ENCODE measurements around the gene APOL5. TPM values are rescaled to one million over a fixed set of nuclear protein-coding genes. Genes with fewer than 3 reads are reported as not detected.

APOL5 gene
- total RNA-seq, 2 experiments from 2014 or later: not detected

DNA sequence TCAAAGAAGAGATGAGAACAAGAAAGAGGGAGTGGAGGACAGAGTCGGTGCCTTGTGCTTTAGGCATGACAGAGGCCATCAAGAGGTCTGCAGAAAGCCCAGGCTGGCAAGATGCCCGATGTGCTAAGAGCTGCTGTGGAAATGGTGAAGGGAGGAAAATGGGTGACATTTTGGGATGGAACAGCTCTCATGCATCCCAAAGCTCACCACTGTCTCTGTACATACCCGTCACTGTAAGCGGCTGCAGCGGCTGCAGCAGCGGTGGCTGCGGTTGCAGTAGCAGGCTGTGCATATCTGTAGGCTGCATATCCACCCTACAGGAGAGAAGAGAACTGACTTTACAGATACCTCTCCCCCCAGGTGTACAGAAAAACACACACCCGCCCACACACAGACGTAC, 28.6 kb downstream of the APOL5 start:
- no peaks in the 10 kb centered on the region for H3K9me3 Mint-ChIP-seq
- no peak overlapping the region for H3K4me3 Mint-ChIP-seq
- H3K36me3 Mint-ChIP-seq: no peaks in the 10 kb centered on the region
- H3K4me1 Mint-ChIP-seq: no peaks in the 10 kb centered on the region
- no peak overlapping the region for H3K27ac Mint-ChIP-seq
- no peak for DNase-seq
- H3K27me3 Mint-ChIP-seq: no peaks in the 10 kb centered on the region

DNA sequence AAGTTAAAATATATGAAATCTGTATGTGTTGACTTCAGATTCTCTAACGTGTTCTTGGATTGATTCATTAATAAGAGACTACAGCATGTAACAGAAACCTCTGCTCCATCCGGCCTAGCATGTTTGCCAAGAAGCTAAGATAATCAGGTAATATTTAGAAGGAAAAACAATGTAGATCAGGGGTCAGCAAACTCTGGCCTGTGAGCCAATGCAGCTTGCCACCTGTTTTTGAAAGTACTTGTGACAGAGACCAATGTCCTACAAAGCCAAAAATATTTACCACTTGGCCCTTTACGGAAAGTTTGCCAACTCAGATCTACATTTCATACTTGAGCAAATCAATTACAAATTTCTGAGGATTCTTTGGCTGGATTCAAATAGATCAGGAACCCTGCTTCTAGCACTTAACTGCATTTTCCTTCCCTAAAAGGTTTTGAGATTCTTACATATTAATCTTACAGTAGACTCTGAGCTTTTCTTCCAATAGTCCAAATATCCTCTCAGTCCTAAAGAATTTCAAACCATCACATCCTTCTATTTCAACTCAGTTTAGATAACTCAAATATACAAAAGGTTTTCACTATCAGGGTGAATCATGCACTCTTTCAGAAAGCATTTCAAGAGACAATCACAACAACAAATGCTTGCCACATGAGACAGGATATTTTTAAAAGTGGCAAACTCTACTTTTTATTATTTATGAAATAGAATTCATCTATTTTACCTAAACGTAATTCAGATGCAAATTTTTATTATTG, 29.5 kb downstream of the APOL5 start:
- Mint-ChIP-seq H3K36me3 (no peaks in the 10 kb centered on the region), H3K9me3 (no peaks in the 10 kb centered on the region), H3K27ac (no peak overlapping the region), H3K4me3 (no peak overlapping the region), H3K27me3 (no peaks in the 10 kb centered on the region), H3K4me1 (no peaks in the 10 kb centered on the region)
- DNase-seq: no peak

- H3K36me3 Mint-ChIP-seq: no peaks in the 10 kb centered on the region
- no peak for DNase-seq
- no peak overlapping the region for H3K27ac Mint-ChIP-seq
- peaks cover 4% of the 10 kb centered on the region for H3K4me1 Mint-ChIP-seq
- H3K4me3 Mint-ChIP-seq: no peak overlapping the region
- H3K9me3 Mint-ChIP-seq: no peaks in the 10 kb centered on the region
- H3K27me3 Mint-ChIP-seq: no peaks in the 10 kb centered on the region
Measured at GRCh38 chr22:35749808-35750207, 32.1 kb downstream of the APOL5 start.

GRCh38 chr22:35752006-35752862, 34.6 kb downstream of the APOL5 start:
- Mint-ChIP-seq H3K27ac (no peak overlapping the region), H3K9me3 (no peaks in the 10 kb centered on the region), H3K27me3 (no peaks in the 10 kb centered on the region)

GRCh38 chr22:35752863-35753189, 35.2 kb downstream of the APOL5 start:
- no peak for DNase-seq
- no peaks in the 10 kb centered on the region for H3K27me3 Mint-ChIP-seq
- no peak overlapping the region for H3K27ac Mint-ChIP-seq
- H3K4me1 Mint-ChIP-seq: peaks cover 7% of the 10 kb centered on the region
- no peaks in the 10 kb centered on the region for H3K36me3 Mint-ChIP-seq
- no peak overlapping the region for H3K4me3 Mint-ChIP-seq
- H3K9me3 Mint-ChIP-seq: no peaks in the 10 kb centered on the region

More at GRCh38 chr22:35752006-35752862, 34.6 kb downstream of the APOL5 start:
- Mint-ChIP-seq H3K36me3 (no peaks in the 10 kb centered on the region), H3K4me1 (peaks cover 7% of the 10 kb centered on the region), H3K4me3 (no peak overlapping the region)
- no peak for DNase-seq

- Mint-ChIP-seq H3K4me1 (peaks cover 10% of the 10 kb centered on the region), H3K9me3 (no peaks in the 10 kb centered on the region), H3K27ac (no peak overlapping the region), H3K36me3 (no peaks in the 10 kb centered on the region), H3K27me3 (no peaks in the 10 kb centered on the region), H3K4me3 (no peak overlapping the region)
- no peak for DNase-seq
Measured at GRCh38 chr22:35754761-35755160, 37.1 kb downstream of the APOL5 start.

- no peak overlapping the region for H3K4me3 Mint-ChIP-seq
- H3K36me3 Mint-ChIP-seq: peaks cover 3% of the 10 kb centered on the region
- H3K4me1 Mint-ChIP-seq: peaks cover 10% of the 10 kb centered on the region
- H3K27ac Mint-ChIP-seq: no peak overlapping the region
- H3K9me3 Mint-ChIP-seq: no peaks in the 10 kb centered on the region
- DNase-seq: no peak
- H3K27me3 Mint-ChIP-seq: peaks cover 3% of the 10 kb centered on the region
Measured at GRCh38 chr22:35756722-35757121, 39.0 kb downstream of the APOL5 start.

GRCh38 chr22:35758394-35758793, 40.7 kb downstream of the APOL5 start:
- Mint-ChIP-seq H3K27ac (no peak overlapping the region), H3K4me3 (no peak overlapping the region), H3K9me3 (no peaks in the 10 kb centered on the region), H3K27me3 (peaks cover 3% of the 10 kb centered on the region), H3K36me3 (peaks cover 3% of the 10 kb centered on the region), H3K4me1 (peaks cover 6% of the 10 kb centered on the region)
- no peak for DNase-seq

DNA sequence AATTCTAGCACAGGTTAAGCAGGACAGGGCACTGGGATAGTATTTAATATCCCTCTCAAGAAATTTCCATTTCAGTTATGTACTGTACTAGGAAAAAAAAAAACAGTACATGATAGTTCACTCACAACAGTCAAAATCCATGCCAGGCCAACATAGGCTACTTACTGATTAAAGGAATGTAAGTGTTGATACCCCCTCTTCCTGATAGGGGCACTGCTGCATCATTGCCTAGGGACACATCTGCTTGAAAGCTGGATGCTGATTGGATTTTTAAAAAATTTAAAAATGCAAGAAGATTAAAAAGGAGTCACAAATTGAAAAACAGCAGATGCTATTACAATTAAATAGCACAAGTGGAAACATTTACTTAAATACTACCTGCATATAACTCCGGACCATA, 43.4 kb downstream of the APOL5 start:
- no peaks in the 10 kb centered on the region for H3K9me3 Mint-ChIP-seq
- H3K36me3 Mint-ChIP-seq: peaks cover 3% of the 10 kb centered on the region
- no peak for DNase-seq
- H3K27me3 Mint-ChIP-seq: peaks cover 3% of the 10 kb centered on the region
- H3K4me1 Mint-ChIP-seq: peaks cover 3% of the 10 kb centered on the region
- H3K4me3 Mint-ChIP-seq: no peak overlapping the region
- H3K27ac Mint-ChIP-seq: no peak overlapping the region

GRCh38 chr22:35766654-35767580, 49.2 kb downstream of the APOL5 start:
- Mint-ChIP-seq H3K36me3 (no peaks in the 10 kb centered on the region), H3K4me3 (no peak overlapping the region), H3K4me1 (peaks cover 2% of the 10 kb centered on the region)

DNA sequence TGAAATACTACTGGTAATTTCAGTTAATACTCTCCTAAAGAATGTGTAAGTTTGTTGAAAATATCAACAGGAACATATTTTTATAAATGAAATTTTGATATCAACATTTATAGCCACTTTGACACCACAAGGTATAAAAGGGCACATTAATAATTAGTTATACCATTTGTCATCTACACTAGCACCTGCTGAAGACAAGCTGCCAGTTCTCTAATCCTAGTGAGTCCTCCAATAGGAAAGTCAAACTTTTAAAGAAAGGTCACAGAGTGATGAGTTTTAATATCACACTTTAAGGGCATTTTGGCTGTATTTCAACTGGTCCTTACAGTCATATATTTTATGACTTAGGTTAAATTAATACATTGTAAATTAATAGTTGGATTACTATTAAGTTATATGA, 52.3 kb downstream of the APOL5 start:
- Mint-ChIP-seq H3K27ac (no peak overlapping the region), H3K36me3 (no peaks in the 10 kb centered on the region), H3K4me3 (no peak overlapping the region), H3K4me1 (peaks cover 2% of the 10 kb centered on the region), H3K27me3 (no peaks in the 10 kb centered on the region), H3K9me3 (no peaks in the 10 kb centered on the region)
- DNase-seq: no peak

More at GRCh38 chr22:35766654-35767580, 49.2 kb downstream of the APOL5 start:
- H3K27me3 Mint-ChIP-seq: no peaks in the 10 kb centered on the region
- H3K9me3 Mint-ChIP-seq: no peaks in the 10 kb centered on the region
- H3K27ac Mint-ChIP-seq: no peak overlapping the region
- no peak for DNase-seq

- H3K36me3 Mint-ChIP-seq: no peaks in the 10 kb centered on the region
- H3K27ac Mint-ChIP-seq: no peak overlapping the region
- H3K4me1 Mint-ChIP-seq: no peaks in the 10 kb centered on the region
- no peak for DNase-seq
- H3K9me3 Mint-ChIP-seq: no peaks in the 10 kb centered on the region
- H3K27me3 Mint-ChIP-seq: no peaks in the 10 kb centered on the region
- H3K4me3 Mint-ChIP-seq: no peak overlapping the region
Measured at GRCh38 chr22:35775339-35775738, 57.7 kb downstream of the APOL5 start.

- Mint-ChIP-seq H3K27me3 (no peaks in the 10 kb centered on the region), H3K9me3 (no peaks in the 10 kb centered on the region), H3K4me3 (no peak overlapping the region), H3K36me3 (no peaks in the 10 kb centered on the region), H3K4me1 (no peaks in the 10 kb centered on the region), H3K27ac (no peak overlapping the region)
- no peak for DNase-seq
Measured at GRCh38 chr22:35777335-35777975, 59.8 kb downstream of the APOL5 start.

All from activated naive CD8-positive, alpha-beta T cell treated with anti-CD3 and anti-CD28 coated beads for 36 hours (primary cell).